Measurements from ENCODE around the gene KCNN1. TPM values are rescaled to one million over a fixed set of nuclear protein-coding genes. Genes with fewer than 3 reads are reported as not detected.
A peak's percentile ranks its signal among the peaks of the same experiment; 100 is the strongest.

Gene KCNN1
- total and polyA plus RNA-seq, 9 of the 15 experiments (the other 6 are each of a cell fraction or from before 2014, with no cell fraction given), result 0.01 to 6.2 (median 0.72) TPM

DNA sequence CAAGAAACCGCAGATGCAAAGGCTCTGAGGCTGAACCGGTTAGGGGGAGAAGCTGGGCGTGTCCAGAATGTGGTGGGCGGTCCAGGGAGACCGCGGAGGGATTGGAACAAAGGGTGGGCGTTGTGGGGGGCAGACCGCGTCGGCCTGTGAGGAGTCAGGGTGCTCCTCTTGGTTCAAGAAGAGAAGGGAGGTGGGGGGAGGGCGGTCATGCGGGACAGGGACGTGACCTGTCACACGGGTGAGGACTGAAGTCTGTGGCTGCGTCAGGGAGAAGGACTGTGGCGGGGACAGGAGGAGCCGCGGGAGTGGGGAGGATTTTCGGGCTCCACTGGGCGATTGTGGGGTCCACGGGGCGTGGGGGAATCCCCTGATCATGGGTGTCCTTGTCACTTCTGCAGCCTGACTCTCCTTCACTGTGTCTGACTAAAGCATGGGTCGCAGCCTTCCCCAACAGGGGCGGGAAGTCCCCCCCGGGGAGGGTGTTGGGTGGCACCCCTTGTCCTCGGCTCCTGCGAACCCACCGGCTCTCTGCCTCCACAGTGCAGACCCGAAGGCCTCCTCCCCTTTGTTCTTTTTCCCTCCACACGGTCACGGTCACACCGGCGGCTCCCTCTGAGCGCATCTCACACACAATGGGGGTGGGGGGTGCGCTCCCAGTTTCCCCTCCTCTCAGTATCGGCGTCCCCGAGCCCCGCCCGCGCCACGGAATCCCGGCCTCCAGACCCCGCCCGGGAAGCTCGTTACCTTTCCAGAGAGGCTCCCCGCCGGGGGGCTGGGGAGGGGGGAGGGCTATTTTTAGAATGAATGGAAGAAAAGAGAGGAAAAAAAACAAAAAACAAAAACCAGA, 16.4 kb upstream of the KCNN1 start (continued):
- TF ChIP-seq, protein P1, sequence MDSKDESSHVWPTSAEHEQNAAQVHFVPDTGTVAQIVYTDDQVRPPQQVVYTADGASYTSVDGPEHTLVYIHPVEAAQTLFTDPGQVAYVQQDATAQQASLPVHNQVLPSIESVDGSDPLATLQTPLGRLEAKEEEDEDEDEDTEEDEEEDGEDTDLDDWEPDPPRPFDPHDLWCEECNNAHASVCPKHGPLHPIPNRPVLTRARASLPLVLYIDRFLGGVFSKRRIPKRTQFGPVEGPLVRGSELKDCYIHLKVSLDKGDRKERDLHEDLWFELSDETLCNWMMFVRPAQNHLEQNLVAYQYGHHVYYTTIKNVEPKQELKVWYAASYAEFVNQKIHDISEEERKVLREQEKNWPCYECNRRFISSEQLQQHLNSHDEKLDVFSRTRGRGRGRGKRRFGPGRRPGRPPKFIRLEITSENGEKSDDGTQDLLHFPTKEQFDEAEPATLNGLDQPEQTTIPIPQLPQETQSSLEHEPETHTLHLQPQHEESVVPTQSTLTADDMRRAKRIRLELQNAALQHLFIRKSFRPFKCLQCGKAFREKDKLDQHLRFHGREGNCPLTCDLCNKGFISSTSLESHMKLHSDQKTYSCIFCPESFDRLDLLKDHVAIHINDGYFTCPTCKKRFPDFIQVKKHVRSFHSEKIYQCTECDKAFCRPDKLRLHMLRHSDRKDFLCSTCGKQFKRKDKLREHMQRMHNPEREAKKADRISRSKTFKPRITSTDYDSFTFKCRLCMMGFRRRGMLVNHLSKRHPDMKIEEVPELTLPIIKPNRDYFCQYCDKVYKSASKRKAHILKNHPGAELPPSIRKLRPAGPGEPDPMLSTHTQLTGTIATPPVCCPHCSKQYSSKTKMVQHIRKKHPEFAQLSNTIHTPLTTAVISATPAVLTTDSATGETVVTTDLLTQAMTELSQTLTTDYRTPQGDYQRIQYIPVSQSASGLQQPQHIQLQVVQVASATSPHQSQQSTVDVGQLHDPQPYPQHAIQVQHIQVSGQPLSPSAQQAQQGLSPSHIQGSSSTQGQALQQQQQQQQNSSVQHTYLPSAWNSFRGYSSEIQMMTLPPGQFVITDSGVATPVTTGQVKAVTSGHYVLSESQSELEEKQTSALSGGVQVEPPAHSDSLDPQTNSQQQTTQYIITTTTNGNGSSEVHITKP (IDR thresholded peaks at IDR 0.05; ENCODE audit: partially characterized antibody), result peak; percentile 71
- TF ChIP-seq ARID4B (CRISPR knock-in tag; IDR thresholded peaks at IDR 0.05) (0 out of 2 replicates have a peak, but pooled peaks have one; percentile 28), EGR1 (conservative IDR thresholded peaks at IDR 0.05) (peak; percentile 85), ZNF76 (CRISPR knock-in tag; IDR thresholded peaks at IDR 0.05; ENCODE audit: borderline replicate concordance) (no peak), SP1 (CRISPR knock-in tag; IDR thresholded peaks at IDR 0.05) (no peak)
- TF ChIP-seq, protein P2, sequence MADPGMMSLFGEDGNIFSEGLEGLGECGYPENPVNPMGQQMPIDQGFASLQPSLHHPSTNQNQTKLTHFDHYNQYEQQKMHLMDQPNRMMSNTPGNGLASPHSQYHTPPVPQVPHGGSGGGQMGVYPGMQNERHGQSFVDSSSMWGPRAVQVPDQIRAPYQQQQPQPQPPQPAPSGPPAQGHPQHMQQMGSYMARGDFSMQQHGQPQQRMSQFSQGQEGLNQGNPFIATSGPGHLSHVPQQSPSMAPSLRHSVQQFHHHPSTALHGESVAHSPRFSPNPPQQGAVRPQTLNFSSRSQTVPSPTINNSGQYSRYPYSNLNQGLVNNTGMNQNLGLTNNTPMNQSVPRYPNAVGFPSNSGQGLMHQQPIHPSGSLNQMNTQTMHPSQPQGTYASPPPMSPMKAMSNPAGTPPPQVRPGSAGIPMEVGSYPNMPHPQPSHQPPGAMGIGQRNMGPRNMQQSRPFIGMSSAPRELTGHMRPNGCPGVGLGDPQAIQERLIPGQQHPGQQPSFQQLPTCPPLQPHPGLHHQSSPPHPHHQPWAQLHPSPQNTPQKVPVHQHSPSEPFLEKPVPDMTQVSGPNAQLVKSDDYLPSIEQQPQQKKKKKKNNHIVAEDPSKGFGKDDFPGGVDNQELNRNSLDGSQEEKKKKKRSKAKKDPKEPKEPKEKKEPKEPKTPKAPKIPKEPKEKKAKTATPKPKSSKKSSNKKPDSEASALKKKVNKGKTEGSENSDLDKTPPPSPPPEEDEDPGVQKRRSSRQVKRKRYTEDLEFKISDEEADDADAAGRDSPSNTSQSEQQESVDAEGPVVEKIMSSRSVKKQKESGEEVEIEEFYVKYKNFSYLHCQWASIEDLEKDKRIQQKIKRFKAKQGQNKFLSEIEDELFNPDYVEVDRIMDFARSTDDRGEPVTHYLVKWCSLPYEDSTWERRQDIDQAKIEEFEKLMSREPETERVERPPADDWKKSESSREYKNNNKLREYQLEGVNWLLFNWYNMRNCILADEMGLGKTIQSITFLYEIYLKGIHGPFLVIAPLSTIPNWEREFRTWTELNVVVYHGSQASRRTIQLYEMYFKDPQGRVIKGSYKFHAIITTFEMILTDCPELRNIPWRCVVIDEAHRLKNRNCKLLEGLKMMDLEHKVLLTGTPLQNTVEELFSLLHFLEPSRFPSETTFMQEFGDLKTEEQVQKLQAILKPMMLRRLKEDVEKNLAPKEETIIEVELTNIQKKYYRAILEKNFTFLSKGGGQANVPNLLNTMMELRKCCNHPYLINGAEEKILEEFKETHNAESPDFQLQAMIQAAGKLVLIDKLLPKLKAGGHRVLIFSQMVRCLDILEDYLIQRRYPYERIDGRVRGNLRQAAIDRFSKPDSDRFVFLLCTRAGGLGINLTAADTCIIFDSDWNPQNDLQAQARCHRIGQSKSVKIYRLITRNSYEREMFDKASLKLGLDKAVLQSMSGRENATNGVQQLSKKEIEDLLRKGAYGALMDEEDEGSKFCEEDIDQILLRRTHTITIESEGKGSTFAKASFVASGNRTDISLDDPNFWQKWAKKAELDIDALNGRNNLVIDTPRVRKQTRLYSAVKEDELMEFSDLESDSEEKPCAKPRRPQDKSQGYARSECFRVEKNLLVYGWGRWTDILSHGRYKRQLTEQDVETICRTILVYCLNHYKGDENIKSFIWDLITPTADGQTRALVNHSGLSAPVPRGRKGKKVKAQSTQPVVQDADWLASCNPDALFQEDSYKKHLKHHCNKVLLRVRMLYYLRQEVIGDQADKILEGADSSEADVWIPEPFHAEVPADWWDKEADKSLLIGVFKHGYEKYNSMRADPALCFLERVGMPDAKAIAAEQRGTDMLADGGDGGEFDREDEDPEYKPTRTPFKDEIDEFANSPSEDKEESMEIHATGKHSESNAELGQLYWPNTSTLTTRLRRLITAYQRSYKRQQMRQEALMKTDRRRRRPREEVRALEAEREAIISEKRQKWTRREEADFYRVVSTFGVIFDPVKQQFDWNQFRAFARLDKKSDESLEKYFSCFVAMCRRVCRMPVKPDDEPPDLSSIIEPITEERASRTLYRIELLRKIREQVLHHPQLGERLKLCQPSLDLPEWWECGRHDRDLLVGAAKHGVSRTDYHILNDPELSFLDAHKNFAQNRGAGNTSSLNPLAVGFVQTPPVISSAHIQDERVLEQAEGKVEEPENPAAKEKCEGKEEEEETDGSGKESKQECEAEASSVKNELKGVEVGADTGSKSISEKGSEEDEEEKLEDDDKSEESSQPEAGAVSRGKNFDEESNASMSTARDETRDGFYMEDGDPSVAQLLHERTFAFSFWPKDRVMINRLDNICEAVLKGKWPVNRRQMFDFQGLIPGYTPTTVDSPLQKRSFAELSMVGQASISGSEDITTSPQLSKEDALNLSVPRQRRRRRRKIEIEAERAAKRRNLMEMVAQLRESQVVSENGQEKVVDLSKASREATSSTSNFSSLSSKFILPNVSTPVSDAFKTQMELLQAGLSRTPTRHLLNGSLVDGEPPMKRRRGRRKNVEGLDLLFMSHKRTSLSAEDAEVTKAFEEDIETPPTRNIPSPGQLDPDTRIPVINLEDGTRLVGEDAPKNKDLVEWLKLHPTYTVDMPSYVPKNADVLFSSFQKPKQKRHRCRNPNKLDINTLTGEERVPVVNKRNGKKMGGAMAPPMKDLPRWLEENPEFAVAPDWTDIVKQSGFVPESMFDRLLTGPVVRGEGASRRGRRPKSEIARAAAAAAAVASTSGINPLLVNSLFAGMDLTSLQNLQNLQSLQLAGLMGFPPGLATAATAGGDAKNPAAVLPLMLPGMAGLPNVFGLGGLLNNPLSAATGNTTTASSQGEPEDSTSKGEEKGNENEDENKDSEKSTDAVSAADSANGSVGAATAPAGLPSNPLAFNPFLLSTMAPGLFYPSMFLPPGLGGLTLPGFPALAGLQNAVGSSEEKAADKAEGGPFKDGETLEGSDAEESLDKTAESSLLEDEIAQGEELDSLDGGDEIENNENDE (IDR thresholded peaks at IDR 0.05; ENCODE audit: low read depth, low read length), result no peak

Measured in K562 (cell line).